Activated T-helper 1 cell treated with Interleukin-2 at 50 U/mL for 16 hours (primary cell): ENCODE data around the gene BNC2.

Experiments
- DNase-seq: peaks from one replicate; pipeline ENCODE4 v3.0.0-alpha.2; 2020; ENCODE audit warnings: low read depth

Gene BNC2

DNA sequence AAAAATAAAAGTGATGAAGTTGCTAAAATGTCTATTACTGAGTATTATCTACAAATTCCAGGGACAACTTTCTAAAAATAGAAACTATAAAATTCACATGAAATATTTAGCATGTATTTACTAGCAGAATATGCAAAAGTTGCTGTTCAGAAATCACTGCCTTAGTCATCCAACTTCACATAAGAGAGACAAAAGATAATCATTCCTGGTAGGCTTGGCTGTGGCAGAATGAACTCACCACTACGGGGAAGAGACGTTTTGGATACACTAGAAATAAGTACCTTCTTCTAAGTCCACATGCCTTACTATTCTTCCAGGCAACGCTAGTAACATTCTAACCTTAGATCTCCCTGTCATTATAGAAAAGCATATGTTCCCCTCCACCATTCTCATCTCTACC lies 272.2 kb downstream of the BNC2 start:
- DNase-seq, result no peak

DNA sequence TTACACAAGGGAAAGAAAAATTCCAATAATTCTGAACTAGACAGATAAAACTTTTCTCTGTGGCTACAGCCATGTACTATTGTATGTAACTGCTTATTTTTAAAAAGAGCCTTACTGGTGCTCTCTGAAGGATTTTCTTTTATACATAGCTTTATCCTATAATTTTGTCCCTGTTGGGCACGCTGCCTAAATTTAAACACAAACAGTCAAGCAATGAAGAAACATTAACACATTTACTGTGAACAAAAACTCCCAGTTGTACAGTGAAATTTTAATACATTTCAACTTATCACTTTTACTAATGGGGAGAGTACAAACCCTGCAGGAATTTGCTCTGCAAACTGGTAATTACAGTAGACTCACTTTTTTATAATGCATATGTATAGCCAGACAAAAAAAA lies 273.3 kb downstream of the BNC2 start:
- no peak for DNase-seq

DNA sequence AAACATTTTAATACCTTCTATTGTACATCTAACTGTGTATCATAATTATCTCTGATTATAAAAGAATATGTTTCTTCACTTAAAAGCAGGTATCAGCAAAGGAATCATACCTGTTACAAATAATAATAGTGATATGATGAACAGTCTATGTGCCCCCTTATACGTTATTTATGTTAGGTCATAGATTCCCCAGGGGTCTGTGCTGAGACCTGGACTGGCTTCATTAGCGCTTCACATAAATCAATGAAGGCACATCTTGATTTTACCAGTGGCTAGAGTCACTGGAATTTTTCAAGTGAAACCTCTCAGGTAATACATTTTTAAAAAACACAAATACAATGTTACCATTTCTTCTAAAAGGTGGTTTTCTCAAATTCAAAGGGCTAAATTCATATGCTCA lies 275.2 kb downstream of the BNC2 start:
- DNase-seq, result no peak

DNA sequence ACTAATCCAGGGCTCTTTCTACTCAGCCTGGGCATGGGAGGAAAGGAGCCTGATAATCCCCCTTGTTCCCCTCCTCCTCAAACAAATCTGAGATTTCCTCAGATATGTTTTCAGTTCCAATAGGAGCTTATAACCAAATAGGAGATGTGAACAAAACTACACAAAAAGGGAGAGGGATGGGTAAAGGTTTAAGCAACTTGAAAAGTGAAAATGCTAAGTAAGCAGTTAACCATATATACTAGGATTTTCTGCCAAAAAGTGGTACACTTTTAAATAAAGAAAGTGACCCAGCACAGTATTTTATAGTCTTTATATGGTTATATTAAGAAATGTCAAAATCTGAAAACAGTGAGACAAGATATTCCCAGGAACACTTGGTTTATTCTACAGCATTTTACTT lies 275.7 kb downstream of the BNC2 start:
- DNase-seq, result no peak

DNA sequence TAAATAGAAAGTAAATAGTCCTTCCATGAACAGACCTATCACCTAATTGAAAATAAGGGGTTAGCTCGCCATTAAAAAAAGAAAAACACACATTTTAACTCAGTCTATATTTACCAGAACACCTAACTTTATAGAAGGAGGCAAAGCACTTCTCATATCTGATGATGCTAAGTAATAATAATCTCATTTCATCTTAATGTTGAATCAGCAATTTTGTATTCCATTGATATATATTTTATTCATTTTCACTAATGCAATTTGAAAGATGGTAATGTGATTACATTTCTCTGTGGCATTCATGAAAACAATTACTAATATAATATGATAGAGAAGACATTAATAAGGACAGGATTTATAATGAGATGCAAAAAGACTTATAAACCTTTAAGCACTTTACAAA lies 276.7 kb downstream of the BNC2 start:
- no peak for DNase-seq

DNA sequence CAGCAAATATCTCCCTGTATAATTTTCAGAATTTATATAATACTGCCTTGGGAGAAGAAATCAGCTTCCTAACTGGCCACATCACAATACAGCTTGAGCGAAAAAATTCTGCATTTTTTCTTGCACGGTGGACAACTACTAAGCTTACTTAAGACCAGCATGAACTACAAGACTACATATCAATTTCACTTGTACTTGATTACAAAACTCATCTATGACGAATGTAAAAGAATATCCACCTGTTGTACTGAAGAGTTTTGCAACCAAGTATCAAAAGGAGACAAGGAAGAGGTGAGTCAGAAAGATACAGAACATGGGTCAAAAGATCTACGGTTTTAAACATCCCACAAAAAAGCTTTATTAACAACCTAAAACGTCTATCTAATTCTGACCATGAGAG lies 279.4 kb downstream of the BNC2 start:
- no peak for DNase-seq

DNA sequence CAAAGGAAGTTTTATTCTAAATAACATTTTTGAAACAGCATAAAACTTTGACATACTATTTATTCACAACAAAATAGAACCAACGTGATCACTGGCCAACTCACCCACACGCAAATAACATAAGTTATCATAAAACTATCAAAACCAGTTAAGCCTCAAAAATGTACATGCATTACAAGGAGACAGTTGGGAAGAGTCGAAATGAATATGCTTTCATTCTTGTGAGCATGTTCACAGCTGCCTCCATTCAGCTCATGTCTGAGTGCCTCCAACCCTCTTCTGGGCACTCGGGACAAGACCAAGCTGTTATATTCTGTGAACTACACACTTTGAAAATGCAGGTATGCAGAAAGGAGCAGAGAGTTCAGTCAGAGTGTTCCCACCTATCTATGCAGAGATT lies 284.9 kb downstream of the BNC2 start:
- DNase-seq, result no peak

DNA sequence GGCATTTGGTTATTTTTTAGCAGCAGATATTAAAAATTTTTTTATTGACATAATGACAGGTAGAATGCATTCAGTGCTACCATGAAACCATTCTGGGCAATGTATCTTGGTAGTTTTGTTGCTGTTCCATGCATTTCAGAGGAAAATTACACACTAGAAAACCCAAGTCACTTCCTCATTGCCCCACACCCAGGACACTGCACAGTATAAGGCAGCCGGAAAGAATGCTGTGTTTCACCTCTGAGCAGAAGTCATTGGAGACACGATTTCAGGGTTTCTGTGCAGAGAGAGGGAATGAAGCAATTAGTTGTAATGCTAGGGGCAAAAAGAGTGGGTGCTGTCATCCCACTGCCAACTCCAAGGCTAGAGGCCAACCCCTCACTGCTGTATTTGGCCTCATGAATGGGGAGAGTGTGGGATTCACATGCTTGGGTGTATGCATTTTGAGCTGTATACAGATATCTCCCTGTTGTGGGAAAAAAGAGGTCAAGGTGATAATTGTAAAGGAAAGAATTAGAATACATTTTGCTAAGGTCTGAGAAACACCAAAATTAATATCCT lies 290.5 kb downstream of the BNC2 start:
- no peak for DNase-seq

DNA sequence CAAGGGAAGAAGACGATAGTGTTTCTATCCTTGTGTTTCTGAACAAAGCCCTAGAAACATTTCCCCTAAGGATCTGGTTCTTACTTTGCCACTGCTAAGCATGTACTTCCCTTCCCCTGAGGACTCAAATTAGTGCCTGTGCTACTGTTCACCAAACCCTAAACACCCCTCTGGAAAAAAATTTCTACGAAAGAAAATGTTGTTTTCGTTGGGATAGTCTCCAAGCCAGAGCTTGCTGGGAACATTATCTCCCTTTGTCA lies 294.6 kb downstream of the BNC2 start:
- DNase-seq, result no peak

DNA sequence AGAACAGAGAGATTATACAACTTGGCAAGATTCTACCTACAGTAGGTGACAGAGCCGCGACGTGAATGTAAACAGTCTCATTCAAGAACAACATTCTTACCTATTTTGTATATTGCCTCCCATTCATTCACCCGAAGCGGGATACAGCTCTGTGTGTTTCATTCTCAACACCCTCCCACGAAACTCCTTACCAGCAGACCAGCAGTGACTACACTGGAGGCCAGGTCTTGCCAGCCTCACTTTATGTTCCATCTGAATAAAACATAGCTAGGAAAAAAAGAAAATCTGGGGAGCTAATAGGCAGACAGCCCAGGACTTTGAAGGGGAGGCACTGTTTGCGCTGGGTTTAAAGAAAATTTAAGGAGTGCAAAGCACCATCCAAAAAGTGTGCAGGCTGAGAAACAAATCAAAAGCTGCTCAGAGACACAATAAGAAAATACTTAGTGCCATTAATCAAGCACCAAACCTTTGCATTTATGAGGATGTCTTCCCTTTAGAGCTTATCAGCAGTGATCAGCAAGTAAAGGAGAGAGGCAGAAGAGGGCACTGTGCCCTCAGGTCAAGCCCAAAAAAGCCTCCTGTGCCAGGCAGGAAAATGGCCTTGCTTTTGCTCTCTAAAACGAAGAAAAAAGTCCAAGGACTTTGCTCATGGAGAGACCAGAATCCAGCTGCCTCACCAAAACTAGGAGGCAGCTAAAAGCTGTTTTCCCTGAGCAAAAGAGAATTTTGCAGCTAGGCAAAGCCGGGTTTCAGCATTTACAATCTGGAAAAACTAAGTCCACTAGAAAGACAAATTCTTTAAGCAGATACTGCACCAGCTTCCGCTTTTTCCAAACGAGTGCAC lies 295.1 kb downstream of the BNC2 start:
- no peak for DNase-seq

DNA sequence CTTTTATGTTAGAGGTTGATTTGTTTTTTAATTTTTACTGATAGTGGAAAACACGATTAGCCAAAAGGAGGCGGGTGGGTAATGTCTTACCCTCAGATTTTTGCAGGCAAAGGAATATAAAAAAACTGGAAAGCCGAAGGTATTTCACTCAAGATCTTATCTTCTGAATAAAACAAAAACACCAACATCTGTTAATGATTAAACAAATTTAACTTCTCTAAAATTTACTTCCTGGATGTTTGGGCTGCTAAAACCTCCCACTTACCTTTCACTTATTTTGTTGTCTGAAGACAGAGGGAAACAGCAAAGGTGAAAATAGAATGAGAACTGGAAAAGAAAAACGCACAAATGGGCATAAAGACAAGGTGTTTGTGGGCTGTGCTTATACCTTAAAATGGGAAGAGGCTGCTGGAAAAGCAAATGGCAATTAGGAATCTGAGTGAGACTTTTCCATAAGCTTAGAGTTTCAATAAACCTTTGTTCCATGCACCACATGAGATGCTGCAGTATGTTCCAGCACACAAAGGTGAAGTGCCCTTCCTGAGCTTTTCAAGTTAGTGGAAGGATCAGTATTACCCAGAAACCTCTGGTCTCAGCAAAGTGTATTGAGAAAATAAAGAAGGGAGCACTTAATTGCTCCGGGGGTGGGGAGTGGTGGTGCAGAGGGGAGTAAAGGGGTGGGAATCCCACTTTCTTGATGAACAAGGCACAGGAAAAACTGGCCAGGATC lies 298.3 kb downstream of the BNC2 start:
- no peak for DNase-seq

DNA sequence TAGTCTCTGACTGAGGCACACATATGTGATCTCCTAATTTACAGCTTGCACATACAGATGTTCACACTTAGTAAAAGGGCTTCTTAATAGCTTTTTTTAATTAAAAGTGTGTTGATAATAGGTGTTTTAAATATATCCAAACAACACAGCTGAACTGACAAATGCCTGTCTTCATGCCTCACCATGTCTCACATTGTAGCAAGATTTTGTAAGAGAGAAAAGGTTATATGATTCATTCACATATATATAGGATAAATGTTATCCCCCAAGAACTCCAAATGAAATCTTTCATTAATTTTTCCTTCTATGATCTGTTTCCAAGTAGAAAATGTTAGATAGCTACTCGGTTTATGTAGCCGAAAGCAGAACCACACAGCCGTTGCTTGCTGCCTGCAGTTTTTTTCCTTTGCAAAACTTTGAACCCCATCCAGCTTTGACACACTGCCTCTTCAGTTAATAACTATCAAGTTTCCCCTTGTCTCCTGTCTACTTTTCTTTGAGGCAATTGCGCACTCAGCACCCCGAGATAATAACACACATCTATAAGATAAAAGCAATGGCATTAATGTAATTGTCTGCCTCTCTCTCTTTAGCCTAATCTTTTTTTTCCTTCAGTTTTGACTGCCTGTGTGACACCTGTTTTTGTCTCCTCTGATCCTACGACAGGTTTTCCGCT lies 299.2 kb downstream of the BNC2 start:
- DNase-seq, result no peak

DNA sequence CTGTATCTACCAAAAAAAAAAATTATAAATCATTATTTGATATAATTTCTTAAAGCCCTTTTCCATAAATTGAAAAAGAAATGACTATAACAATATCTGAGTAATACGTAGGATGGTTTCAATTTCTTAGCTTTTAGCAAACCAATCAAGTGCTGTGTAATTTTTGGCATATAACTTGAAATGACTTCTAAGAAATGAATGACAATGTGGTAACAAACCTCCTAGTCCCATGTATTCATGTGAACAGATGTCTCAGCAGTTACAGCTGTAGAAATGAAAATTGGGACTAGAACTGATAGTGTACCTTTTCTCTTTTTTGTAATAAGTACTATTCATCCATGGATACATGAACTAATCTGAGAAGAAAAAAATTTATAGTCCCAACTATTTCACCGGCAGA lies 307.0 kb downstream of the BNC2 start:
- no peak for DNase-seq

DNA sequence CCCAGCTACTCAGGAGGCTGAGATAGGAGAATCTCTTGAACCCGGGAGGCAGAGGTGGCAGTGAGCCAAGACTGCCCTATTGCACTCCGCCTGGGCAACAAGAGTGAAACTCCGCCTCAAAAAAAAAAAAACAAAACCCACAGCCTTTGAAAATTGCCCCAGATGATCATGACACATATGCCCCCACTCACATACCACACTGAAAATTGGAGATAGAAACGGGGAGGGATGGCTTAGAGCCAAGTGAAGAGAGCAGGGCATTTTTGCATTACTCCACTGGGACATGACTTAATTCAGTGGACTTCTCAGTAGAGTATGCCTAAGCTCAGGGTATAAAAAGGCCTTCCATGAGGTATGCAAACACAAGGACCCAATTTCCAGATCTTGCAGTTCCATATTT lies 309.3 kb downstream of the BNC2 start:
- DNase-seq, result no peak

DNA sequence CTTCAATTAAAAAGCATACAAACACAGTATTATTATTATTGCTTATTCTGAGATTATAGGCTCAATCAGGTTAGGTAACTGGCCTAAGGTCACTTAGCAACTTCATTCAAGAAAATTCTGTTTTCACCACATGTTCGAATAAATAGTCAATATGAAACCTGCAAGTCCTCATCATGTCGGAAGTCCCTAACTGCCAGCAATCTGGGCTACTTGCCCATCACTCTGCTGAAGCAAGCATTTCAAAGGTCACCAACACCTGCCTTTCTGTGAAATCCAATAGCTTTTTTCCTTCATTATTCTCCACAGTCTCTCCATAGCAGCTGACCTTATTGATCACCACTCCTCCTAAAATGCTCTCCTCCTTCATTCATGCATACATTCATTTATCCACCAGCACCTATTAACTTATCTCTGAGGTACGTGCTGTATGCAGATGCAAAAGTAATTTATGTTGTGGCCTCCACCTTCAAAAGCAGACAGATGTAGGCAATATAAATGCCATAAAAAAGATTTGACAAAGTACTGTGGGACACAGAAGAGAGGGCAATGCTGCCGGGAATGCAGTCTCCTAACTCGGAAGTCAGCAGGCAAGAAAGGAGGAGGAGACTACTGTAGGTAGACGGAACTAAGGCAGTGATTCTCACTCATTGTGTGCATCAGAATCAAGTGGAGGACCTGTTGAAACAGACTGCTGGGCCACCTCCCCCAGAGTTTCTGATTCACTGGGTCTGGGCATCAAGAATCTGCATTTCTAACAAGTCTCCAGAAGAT lies 310.9 kb downstream of the BNC2 start:
- no peak for DNase-seq

DNA sequence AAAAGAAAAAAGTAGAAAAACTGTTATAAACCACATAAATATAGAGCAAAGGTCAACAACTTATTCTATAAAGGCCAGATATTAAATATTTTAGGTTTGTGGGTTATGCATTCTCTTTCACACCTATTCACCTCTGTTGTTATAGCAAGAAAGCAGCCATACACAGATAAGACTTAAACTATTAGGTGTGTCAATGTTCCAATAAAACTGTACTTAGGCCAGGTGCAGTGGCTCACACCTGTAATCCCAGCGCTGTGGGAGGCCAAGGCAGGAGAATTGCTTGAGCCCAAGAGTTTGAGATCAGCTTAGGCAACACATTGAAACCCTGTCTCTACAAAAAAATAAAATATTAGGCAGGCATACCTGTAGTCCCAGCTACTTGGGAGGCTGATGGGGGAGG lies 314.7 kb downstream of the BNC2 start:
- DNase-seq, result no peak

DNA sequence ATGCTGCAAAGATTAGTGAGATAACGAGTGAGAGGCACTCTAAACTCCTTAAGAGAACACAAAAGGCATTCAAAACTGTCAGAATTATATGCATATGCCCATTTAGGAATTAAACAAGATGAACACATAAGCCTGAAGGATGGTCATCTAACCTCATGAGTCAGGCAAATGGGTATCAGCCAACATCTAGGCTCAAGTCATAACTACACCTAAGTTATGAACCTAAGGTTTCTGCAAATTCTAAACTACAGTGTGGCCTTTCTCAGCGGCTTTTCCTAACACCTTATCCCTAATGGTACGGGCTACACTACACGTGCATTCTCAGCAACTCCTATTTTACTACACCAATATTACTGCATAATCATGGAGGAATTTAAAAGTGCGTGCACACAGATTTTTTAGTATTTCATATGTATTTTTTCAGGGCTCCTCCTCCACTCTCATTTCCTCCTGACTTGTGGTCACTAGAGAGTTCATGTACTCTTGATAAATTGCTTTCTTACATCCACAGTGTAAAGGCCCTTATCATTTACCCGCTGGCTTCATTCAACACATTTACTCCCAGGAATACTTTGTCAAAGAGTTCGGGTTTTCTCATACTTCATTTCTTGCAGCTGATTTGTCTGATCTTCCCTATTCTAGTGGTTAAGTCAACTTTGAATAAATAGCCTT lies 316.5 kb downstream of the BNC2 start:
- DNase-seq, result no peak

DNA sequence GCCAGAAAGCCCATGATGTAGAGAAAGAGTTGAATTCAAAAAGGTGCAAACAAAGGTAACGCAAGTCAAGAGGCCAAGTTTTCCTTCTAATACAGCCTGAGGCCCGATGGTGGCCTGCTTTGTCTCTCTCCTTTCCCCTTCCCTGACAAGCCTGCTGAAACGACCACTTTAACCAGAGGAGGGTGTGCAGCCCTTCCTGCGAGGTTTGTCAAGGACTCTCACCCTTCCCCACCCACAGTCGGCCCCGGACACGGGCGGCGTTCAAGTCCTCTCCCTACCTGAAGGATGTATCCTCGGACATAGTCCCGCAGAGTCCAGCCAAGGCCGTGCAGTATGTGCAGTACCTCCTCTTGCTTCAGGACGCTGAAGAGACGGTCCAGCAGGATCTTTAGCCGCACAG lies 318.2 kb downstream of the BNC2 start:
- no peak for DNase-seq

DNA sequence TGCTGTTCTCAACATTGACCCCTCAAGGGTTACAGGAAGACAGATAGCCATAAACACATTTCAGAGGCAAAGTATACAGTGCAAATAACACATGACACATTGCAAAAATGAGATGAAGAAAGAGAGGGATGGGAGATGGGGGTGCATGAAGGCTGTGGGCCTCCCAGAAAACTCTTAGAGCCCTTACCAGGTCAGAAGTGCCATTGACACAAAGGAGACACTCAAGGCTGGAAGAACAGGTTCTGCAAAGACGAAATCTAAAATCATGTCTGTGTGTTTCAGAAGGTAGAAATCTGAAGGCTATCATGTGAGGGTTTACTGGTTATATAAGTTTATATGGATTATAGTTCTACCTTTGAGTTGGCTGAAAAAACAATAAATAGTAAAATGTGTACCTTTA lies 318.8 kb downstream of the BNC2 start:
- DNase-seq, result no peak

DNA sequence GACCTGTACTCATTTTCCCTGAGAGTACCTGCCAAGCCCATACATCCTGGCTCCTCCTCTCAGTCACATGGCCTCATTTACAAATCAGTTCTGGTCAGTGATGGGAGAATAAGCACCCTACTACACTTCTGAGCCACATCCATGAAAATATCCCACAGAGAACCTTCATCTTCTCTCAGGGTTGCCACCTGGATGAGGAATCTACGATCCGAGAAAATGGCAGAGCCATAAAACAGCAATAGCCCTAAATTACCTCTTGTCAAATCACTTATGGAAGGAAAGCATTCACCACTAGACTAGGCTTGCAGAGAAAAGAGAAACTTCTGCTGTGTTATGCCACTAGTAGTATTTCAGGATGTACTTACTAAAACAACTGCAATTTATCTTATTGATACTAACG lies 324.8 kb downstream of the BNC2 start:
- DNase-seq, result no peak

DNA sequence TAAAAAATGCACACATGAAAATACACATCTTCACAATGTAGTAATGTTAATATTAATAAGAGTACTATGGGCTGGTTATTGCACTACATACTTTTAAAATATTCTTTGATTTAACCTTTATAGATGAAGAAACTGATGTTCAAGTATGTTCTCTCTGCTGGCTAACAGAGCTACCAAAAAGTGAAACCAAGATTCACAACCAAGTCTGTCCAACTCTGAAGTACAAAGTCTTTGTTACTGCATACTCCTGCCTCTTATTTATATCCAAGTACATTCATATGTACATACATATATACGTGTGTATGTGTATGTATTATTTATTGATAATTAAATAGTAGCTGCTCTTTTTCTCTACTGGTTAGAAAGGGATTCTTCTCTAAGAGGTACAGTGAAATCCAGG lies 325.6 kb downstream of the BNC2 start:
- DNase-seq, result no peak

DNA sequence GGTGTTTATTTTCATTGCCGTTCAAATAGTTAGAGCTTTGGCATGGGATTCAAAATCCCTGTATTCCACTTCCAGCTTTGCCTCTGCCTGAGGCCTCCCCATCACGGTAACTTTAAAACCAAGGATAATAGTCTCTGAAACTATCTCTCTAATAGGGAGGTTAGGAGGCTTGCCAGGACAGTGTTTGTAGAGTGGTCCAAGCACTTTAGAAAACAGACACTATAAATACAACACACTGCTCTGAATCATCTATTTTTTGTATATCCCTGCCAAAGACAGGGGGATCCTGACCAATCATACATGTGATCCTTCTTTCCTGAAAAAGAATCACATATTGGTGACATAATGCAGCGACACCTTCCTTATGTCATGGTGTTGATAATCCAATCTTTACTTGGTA lies 326.8 kb downstream of the BNC2 start:
- DNase-seq, result no peak
